GM15510 (cell line): ENCODE data around the gene OPRL1.

Experiments used
- POLR2A ChIP-seq: IDR thresholded peaks from 3 replicates; pipeline ENCODE4 v1.6.1; 2011; ENCODE audit warnings: borderline replicate concordance; ENCODE audit not compliant: insufficient read length; ENCODE audit errors: extremely low read depth

The OPRL1 gene

DNA sequence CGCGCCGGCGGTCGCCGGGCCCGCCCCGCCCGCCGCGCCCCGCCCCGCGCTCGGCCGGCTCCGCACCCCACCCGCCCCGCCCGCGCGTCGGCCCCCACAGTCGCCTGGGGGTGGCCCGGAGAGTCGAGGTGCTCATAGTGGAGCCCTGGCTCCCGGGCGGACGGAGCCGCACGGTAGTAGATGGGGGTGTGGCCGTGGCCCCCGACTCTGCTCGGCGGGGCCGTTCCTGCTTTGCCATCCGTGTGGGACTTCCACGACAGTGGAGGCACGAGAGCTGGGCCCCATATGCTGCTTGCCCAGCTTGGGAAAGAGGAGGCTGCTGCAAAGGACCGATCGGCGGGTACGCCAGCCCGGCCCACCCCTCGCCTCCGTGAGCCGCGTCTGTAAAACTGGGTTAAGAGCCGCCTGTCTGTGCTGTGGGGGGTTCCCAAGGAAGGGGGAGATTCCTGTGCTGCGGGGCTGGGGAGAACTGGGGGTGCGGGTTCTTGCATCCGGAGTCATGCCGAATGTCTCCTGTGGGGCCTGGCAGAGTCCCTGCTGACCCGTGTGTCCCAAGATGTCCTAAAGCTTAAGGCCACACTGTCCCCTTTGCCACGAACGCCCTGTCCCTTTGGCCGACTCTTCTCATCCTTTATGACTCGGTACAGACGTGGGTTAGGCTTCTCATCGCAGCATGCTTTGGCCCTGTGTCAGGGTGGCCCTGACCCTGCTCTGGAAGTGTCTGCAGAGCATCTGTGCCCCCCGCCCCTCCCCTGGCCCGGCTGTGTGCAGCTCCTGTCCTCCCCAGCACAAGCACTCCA lies at the start of gene OPRL1:
OPRL1 (plus strand) TSS at position 70 of the 800 bp plus-strand sequence. CDS start 12,639 bp downstream, outside the sequence.
- no peak for TF ChIP-seq POLR2A

DNA sequence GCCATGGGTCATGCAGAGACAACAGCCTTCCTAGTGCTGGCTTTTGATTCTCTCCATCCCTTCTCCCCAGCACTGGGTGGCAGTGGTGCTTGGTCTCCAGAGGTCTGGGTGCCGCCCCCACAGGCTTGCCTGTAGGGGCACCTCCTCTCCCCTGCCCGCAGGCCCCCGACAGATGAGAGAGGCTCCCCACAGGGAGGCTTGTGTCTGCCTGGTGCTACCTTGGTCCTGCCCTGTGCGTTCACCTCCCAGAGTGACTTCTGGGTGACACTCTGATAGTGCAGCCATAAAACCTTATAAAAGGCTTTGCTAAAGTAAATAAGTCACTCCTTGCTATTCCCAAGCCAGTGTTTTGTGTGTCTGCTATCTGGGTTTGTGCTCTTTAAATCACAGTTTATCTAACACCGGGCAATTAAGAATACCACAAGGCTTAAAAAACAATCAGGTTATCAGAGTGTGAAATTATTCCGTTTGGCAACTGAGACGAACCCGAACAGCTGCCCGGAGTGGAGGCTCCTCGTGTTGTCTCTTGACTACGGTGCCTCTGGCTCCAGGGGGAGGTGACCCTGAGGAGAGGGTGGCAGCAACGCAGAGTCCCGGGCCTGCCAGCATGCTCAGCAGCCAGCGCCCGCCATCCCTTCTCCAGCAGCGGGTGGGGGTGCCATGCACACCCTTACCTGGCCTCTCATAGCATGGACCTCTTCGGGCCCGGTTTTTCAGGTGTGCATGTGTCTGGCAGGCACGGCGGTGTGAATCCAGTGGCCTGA lies 49.3 kb upstream of the OPRL1 start:
- TF ChIP-seq POLR2A = no peak

DNA sequence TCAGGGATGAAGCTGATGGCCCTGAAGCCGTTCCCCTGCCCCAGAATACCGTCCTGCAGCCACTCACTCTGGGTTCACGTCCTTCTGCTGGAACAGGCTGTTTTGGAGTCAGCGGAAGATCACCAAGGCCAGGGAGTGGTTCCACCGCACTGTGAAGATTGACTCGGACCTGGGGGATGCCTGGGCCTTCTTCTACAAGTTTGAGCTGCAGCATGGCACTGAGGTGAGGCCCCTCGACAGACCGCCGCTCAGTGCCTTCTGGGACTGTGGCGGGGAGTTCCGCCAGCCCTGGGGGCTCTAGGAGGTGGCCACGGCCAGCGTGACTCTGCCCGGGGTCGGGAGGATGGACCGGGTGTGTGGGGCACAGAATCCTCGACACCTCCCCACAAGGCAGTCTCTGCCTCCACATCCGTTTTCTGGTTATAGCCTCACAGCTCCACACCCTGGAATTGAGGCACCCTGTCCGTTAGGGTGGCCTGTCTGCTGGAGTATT lies 48.0 kb upstream of the OPRL1 start:
- TF ChIP-seq POLR2A = no peak

DNA sequence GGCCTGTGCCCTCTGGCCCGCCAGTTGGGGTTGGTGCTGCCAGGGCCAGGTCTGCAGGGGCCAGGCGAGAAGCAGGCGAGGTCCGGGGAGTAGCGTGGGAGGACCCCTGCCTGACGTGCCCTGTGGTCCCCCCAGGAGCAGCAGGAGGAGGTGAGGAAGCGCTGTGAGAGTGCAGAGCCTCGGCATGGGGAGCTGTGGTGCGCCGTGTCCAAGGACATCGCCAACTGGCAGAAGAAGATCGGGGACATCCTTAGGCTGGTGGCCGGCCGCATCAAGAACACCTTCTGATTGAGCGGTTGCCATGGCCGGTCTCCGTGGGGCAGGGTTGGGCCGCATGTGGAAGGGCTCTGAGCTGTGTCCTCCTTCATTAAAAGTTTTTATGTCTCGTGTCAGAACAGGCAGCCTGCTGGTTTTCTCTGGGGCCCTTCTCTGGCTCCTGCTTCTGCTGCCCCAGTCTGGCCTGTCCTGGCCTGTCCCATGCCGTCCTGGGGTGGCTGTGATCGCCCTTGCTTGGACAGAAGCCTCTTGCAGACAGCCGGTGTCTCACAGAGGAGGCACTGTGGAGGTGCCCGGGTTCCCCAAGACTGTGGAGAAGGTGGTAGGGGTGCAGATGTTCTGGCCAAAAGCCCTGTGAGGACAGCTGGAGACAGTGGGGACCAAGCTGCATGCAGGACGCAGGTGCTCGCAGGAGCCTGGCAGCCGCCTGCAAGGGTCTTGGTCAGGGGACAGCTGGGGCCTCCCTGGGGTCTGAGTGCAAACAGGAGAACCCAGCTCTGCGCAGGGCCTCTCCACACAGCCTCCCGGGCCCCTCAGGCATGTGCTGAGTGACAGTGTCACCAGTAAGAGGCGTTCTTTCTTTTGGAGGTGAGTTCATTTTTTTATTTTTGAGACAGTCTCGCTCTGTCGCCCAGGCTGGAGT lies 46.9 kb upstream of the OPRL1 start:
- no peak for TF ChIP-seq POLR2A

DNA sequence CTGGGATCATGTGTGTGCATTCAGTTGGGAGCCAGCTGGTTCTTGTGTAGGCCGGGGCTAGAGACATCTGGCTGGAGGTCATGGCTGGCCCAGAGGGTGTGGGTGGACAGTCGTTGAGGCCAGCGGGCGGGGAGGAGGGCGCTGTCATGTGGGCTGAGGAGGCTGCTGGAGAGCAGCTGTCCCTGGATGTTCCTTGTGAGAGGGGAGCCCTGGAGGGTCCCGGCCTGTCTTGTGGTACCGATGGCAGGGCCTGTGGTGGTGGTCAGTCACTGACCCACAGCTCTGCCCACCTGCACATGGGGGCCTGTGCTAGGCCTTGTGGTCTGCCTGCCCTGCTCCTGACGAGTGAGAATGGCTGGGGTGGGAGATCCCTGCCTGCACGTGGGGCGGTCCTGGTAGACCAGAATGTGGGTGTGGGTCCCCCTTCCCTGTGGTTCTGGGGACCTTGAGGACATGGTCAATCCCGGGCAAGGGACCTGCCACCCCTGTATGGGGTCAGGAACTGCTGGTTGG lies 45.8 kb upstream of the OPRL1 start:
- no peak for TF ChIP-seq POLR2A

DNA sequence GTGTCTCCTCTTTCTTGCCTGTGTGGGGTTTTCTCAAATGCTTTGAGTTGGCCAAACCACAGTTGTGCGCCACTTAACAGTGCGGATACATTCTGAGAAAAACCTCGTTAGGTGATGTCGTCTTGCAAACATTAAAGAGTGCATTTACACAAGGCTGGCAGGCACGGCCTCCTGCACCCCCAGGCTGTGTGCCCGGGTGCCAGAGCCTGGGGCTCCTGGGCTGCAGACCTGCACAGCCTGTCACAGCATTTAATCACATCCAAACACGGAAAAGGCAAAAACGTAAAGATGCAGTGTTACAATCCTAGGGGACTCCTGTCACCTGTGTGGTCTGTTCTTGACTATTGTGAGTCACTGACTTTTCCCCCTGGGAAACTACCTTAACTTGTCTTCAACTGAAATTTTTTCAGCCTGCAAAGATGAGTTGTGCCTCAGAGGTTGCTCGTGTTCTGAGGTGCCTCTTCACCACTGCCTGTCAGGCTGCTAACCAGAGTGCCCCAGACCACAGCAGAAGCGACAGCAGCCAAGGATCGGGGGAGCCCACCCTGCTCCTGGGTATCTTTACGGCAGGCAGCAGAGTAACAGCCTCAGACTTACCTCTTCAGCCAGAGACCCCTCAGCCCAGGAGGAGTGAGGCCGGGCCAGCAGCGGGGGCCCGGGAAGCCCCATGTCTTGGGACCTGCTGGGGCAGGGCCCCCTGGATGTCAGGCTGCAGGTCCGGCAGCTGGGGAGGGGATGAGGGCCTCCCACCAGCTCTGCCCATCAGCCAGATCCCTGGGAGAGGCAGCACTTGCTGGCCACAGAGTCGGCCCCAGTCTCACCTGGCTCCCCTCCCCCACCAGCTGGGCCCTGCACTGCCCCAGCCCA lies 44.6 kb upstream of the OPRL1 start:
- TF ChIP-seq POLR2A = peak; percentile 12

DNA sequence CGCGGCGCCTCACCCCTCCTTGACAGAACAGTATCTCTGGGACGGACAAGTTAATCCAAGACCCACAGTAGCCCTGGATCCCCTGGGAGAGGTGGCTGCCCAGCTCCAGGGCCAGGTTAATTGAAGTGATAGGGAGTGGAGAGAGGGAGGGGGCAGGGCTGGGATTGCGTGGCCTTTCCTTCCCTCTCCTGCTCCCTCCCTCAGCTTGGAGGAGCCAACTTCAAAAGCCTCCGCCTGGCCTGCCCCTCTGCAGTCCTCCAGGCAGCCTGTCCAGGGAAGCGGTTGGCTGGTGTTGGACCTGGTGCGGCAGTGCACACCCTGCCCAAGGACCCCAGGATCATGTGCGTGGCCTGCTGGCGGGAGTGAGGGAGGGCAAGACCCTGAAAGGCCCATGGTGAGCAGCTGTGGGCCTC lies 43.9 kb upstream of the OPRL1 start, which contains the start of gene C20orf204:
C20orf204 (plus strand) TSS at position 250 of the 413 bp plus-strand sequence; CDS start at position 392, 142 bp downstream.
- no peak for TF ChIP-seq POLR2A

DNA sequence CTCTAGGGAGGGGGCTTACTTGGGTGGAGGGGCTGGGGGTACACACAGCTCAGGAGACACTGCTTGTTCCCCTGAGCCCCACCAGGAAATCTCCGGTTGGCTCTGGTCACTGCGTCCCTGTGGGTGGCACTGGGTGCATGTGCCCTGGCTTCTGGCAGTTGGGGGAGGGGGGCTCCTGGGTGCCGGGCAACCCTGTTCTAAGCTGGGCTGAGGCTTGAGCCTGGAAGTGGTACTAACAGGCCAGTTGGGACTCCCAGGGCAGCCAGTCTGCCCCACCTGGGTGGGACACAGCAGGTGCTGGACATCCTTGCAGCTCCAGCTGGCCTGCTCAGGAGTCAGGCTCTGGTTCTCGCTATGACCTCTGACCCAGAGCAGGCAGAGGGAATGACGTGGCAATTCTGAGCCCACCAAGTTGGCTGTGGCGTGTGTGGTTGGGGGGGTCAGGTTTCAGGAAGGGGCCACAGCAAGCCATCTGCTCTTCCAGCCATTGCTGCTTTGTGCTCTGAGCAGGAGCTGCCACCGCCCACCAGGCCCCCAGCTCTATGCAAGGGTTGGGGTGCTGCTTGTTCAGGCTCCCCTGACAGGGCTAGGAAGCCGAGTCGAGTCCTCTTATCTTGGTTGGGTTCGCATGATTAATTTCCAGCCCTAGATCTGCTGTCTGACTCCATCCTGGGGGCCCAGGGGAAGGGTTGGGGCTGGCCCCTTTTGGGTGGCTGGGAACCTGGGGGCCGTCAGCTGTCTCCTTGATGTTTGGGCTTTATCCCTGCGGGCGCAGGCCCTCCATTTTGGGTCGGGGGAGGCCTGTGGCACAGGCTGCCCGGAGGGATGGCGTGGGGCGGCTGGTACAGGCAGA lies 43.3 kb upstream of the OPRL1 start:
- TF ChIP-seq POLR2A = no peak

DNA sequence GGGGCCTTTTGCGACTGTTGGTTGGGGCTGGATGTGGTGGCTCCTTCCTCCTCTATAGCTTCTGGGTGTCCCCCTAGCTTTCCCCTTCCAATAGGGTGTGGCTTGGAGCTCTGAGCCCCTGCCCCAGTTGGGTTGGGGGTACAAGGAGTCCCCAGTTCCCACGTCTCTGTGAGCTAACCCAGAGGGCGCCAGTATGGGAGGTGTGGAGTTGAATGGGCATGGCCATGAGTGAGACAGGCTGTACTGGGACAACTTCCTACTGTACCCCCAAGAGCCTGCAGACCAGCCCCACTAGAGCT lies 42.7 kb upstream of the OPRL1 start:
- TF ChIP-seq POLR2A = no peak

DNA sequence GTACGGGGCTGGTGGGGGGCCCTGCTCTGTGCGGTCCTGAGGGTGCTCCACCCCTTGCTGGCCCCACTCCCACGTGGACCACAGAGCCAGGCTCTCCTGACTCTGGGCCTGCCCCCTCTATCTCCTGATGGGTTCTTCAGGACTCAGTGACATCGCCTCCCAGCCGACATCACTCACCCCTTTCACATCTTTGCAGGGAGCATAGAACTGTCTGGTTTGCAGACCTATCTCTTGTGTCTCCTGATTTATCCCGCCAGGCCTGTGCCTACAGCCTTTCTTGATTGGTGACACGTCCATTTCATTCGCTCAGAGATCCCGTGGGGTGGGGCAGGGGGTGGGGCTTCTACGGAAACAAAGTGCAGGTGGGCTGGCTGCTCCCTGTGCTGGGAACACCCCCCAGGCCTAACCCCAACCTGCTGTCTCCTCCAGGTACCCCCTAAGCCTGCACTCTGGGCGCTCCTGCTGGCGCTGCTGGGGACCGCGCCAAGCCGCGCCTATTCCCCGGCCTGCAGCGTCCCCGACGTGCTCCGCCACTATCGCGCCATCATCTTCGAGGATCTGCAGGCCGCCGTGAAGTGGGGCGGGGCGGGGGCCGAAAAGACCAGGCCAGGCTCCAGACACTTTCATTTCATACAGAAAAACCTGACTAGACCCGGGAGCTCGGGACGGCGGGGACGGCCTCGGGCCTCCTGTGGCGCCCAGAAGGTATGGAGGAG lies 42.2 kb upstream of the OPRL1 start:
- TF ChIP-seq POLR2A = no peak

DNA sequence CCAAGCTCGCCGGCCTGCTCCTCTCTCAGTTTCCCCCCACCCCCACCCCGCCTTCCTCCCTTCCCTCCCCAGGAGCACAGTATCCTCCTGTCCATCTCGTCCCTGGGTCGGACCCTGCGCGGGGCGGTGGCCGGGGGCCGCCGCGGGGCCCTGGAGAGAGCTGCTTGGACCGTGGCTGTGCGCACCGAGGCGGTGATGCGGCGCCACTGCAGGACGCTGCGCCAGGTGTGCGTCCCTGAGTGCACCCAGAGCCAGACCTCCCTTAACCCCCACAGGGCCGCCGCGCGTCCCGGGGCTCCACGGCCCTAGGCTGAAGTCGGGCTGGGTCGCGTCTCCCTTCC lies 41.7 kb upstream of the OPRL1 start:
- no peak for TF ChIP-seq POLR2A

DNA sequence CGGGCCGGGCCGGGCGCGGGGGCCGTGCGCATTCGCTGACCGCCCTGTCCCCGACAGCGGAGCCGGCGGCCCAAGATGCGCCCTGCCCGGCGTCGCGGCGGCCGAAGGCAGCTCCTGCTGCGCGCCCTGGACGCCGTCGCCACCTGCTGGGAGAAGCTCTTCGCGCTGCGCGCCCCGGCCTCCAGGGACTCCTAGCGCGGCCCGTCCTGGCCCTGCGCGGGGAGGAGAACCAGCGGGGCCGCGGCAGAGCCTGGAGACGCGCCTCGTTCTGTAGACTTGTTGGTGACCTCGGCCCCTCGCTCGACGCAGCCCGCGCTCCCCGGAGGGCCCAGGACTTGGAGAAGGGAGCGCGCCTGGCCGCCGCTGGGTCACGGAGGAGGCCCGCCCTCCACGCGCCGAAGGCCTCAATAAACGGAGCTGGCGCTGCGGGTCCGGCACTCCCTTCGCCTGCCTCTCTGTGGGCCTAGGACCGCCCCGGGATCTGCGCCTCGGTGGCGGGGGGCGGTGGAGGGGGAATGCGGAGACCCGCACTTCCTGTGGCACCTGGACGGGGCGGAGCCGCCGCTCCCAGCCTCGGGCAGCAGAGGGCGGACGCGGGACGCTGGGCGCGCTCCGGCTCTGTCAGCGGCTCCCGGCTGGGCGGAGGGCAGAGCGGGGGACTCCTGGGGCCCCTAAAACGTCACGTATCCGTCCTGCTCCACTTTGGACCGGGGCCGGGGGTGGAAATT lies 41.2 kb upstream of the OPRL1 start:
- TF ChIP-seq POLR2A = peak; percentile 12
